CD4-positive, alpha-beta T cell treated with Interleukin-6 at 100 ng/mL for 8 hours (primary cell): ENCODE results near the gene VSIG10L.

ENCODE experiments used
- DNase-seq: peaks from one replicate; pipeline ENCODE4 v3.0.0-alpha.2; 2020; ENCODE audit warnings: mixed read lengths, low spot score

VSIG10L gene

GRCh38 chr19:51338563-51339312 lies 3.2 kb downstream of the VSIG10L start:
- peak; percentile 80 for DNase-seq

GRCh38 chr19:51337861-51338562 lies 3.9 kb downstream of the VSIG10L start:
- DNase-seq: no peak

GRCh38 chr19:51337141-51337860 lies 4.6 kb downstream of the VSIG10L start:
- DNase-seq: no peak

GRCh38 chr19:51333836-51334460 lies 8.0 kb downstream of the VSIG10L start:
- no peak for DNase-seq

- no peak for DNase-seq
Measured at GRCh38 chr19:51331716-51332115, 10.2 kb downstream of the VSIG10L start.

DNA sequence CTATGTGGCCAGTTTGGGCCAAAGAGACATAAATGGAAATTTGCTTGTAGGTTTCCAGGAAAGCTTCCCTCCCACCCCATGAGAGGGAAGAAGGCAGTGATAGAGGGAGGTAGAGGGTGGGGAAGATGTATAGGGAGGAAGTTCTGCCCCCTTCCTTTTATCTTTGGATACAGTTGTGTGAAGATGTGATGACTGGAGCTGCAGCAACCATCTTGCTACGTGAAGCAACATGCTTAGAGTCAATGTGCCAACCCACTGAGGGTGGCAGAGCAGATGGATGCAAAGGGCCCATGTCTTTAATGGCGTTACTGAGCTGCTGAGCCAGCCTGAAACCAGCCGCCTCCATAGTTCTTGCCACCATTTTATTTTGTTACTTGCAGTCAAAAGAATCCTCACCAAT lies 10.7 kb downstream of the VSIG10L start:
- no peak for DNase-seq

GRCh38 chr19:51330366-51330765 lies 11.6 kb downstream of the VSIG10L start:
- no peak for DNase-seq

DNA sequence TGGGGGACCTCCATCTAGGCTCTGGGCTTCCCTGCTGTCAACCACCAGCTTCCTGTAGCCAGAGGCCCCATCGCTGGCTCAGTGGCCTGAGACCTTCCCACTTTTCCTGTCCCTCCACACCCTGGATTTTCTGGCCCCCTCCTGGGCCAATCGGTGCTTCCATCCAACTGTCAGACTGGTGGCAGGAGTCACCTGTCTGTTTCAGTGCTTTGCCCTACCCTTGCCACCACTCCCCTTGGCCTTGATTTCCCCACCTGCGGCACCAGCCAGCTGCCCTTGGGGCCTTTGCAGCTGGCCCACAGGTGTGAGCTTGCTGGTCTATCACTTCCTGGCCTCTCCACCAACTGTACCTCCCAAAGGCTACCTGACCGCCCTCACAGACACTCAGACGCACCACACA lies 12.5 kb downstream of the VSIG10L start:
- no peak for DNase-seq

DNA sequence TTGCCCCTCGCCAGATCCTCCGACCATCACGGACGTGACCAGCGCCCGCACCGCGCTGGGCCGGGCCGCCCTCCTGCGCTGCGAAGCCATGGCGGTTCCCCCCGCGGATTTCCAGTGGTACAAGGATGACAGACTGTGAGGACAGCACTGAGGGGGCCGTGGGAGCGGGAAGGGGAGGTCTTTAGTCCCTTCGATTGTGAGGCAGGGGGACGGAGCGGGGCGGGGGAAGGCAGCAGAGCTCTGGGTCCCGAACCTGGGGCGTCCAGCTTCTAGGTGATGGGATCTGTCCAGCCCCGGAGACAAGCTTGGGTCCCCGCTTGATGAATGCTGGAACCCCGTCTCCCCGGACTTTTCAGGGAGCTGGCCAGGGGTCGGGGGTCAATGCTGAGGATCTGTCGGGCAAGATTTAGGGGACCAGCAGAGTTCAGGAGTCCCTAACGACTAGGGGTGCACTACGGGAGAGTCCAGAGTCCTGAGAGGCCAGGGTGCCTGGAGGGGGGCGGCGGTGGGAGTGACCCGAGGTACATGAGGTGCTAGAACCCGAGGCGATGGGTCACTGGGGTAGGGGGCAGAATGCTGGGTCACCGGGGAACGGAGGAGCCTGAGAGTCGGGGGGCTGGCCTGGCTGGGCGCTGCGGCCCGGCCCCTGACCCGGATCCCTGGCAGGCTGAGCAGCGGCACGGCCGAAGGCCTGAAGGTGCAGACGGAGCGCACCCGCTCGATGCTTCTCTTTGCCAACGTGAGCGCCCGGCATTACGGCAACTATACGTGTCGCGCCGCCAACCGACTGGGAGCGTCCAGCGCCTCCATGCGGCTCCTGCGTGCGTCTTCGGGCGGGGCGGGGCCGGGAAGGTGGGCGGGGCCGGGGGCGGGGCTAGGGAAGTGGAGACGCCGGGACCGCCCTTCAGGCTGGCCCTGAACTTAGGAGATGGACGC lies 14.6 kb downstream of the VSIG10L start:
- peak; percentile 41 for DNase-seq

- no peak for DNase-seq
Measured at GRCh38 chr19:51326216-51327065, 15.5 kb downstream of the VSIG10L start.

DNA sequence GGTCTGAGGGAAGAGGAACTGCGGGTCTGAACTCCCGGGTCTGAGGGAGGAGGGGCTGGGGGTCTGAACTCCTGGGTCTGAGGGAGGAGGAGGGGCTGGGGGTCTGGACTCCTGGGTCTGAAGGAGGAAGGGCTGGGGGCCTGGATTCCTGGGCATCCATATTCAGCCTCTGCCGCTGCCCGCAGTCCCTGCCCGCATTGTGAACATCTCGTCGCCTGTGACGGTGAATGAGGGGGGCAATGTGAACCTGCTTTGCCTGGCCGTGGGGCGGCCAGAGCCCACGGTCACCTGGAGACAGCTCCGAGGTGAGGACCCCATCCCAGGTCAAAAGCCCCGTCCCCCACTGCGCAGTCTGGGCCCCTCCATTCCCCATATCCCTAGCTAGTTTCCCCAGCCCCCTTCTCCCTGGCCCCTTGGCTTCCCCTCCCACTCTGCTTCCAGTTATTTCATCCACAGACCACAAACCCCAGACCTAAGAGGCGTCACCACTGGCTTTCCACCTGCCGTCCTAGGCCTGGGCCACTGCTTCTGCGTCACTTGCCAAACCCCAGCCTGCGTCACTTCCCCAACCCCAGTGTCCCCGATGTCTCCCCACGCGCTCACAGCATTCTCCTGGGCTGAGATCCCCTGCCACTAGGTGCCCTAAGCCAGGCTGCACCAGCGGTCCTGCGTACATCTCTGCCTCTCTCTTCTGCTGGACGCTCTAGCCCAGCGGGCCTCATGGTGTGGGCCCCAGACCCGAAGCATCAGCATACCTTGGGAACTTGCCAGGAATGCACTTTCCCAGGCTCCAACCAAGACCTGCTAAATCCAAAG lies 16.6 kb downstream of the VSIG10L start:
- no peak for DNase-seq

- DNase-seq: no peak
Measured at GRCh38 chr19:51324167-51324481, 17.8 kb downstream of the VSIG10L start.

- DNase-seq: no peak
Measured at GRCh38 chr19:51323481-51324166, 18.3 kb downstream of the VSIG10L start.

- DNase-seq: no peak
Measured at GRCh38 chr19:51321799-51322198, 20.1 kb downstream of the VSIG10L start.

DNA sequence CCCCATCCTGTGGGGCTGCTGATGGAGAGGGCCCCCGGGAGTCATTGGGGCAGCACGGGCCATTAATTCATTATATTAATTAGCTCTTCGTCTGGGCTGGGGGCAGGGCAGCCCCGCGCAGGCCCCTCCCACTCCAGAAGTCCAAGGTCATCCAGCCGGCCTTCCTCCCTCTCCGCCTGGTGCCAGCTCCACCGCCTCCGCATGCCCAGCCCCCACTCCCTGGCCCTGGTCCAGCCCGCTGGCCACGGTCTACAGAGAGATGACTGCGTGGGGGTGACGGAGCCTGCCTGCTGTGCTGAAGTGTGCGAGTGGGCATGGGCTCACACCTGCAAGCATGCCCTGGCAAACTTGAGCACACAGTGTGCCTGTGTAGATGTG lies 21.7 kb downstream of the VSIG10L start:
- no peak for DNase-seq

- no peak for DNase-seq
Measured at GRCh38 chr19:51319649-51320279, 22.2 kb downstream of the VSIG10L start.

- DNase-seq: no peak
Measured at GRCh38 chr19:51318687-51319648, 23.0 kb downstream of the VSIG10L start.
